Endothelial cell of umbilical vein (primary cell): ENCODE results near the gene DYNLT3. TPM values are rescaled to one million over a fixed set of nuclear protein-coding genes. Genes with fewer than 3 reads are reported as not detected.

ENCODE experiments used
- BruUV-seq: library from RNA; stranded (reverse); fragments of 400-500 nt; replicated peaks from 2 replicates; lab custom pipeline; 2021; lab: Mats Ljungman, UMichigan
- CTCF ChIA-PET: fragments of 300-600, 350-600 bp; sonication (Branson Sonifier 250); formaldehyde crosslinking; loops from one replicate; lab custom pipeline; 2021; ENCODE audit warnings: antibody characterized with exemption, inconsistent platforms; lab: Charles Lee
- POLR2A ChIA-PET: fragments of 300-600, 350-600 bp; sonication (Branson Sonifier 250); formaldehyde crosslinking; loops from one replicate; lab custom pipeline; 2021; ENCODE audit warnings: antibody characterized with exemption, inconsistent platforms; lab: Charles Lee
- DNase-seq: peaks from one replicate; pipeline ENCODE4 v3.0.0-alpha.2; 2011; ENCODE audit warnings: low read depth, low spot score
- FAIRE-seq: peaks from 2 replicates; lab custom pipeline; 2011; peaks lifted over from hg19 to GRCh38; lab: Jason Lieb, UNC
- H2AFZ ChIP-seq: 2 replicates; pipeline ENCODE4 v1.6.0; 2012; ENCODE audit warnings: low read depth, low read length, control low read depth, inconsistent platforms
- H3K27ac ChIP-seq: 2 replicates; pipeline ENCODE4 v1.5.1; 2011; ENCODE audit warnings: low read depth, mild to moderate bottlenecking, control low read depth, low read length, moderate library complexity; ENCODE audit not compliant: insufficient read depth
- H3K27me3 ChIP-seq, 2 experiments: 2 replicates each; pipeline versions ENCODE4 v1.6.0 to v1.6.1; 2011; ENCODE audit warnings: low read length in 2 of 2, mixed read lengths in 1 of 2; ENCODE audit not compliant: control insufficient read depth in 2 of 2, insufficient read depth in 2 of 2
- H3K36me3 ChIP-seq, 2 experiments: 2 replicates in 1 of 2; 3 replicates in 1 of 2; pipeline ENCODE4 v1.5.1; 2011; ENCODE audit warnings: low read length in 2 of 2, mild to moderate bottlenecking in 1 of 2, moderate library complexity in 1 of 2; ENCODE audit not compliant: control insufficient read depth in 2 of 2, insufficient read depth in 2 of 2; ENCODE audit errors: extremely low read depth in 1 of 2
- H3K4me1 ChIP-seq: 3 replicates; pipeline ENCODE4 v1.5.1; 2011; ENCODE audit warnings: mild to moderate bottlenecking, low read length; ENCODE audit not compliant: control insufficient read depth, insufficient read depth; ENCODE audit errors: extremely low read depth
- H3K4me2 ChIP-seq: 2 replicates; pipeline ENCODE4 v1.6.1; 2011; ENCODE audit warnings: low read length, control low read depth, mixed read lengths; ENCODE audit not compliant: insufficient read depth
- H3K4me3 ChIP-seq, 3 experiments: fragments of 200-600 bp in 1 of 3; sonication (generic), shearing (Covaris generic) in 1 of 3; replicated peaks in 1 of 3; 2 replicates each; pipeline ENCODE4 v1.5.1; 2011 to 2016; ENCODE audit warnings: control low read depth in 3 of 3, low read length in 3 of 3, mild to moderate bottlenecking in 2 of 3, inconsistent platforms in 1 of 3, low read depth in 1 of 3, moderate library complexity in 1 of 3; ENCODE audit not compliant: insufficient read depth in 1 of 3
- H3K79me2 ChIP-seq: 2 replicates; pipeline ENCODE4 v1.6.0; 2012; ENCODE audit warnings: low read length, inconsistent platforms; ENCODE audit not compliant: control insufficient read depth, insufficient read depth
- H3K9ac ChIP-seq: replicated peaks from 2 replicates; pipeline ENCODE3; 2011; ENCODE audit warnings: low read length, control low read depth; ENCODE audit not compliant: insufficient read depth; ENCODE audit errors: extremely low read depth
- H3K9me1 ChIP-seq: replicated peaks from 3 replicates; pipeline ENCODE4 v1.6.0; 2011; ENCODE audit warnings: mild to moderate bottlenecking, low read length; ENCODE audit not compliant: control insufficient read depth, insufficient read depth; ENCODE audit errors: extremely low read depth
- H3K9me3 ChIP-seq: replicated peaks from 2 replicates; pipeline ENCODE4 v1.5.1; 2012; ENCODE audit warnings: low read length, inconsistent platforms; ENCODE audit not compliant: control insufficient read depth, insufficient read depth
- H4K20me1 ChIP-seq: replicated peaks from 2 replicates; pipeline ENCODE3; 2011; ENCODE audit warnings: mild to moderate bottlenecking, low read length; ENCODE audit not compliant: control insufficient read depth, insufficient read depth; ENCODE audit errors: extremely low read depth
- CTCF ChIP-seq, 2 donors: IDR thresholded peaks; 1 replicate in 1 of 2; 2 replicates in 1 of 2; pipeline ENCODE4 v1.5.1; 2011; ENCODE audit warnings: low read length in 2 of 2, mild to moderate bottlenecking in 2 of 2, moderate library complexity in 2 of 2, control low read depth in 1 of 2, inconsistent platforms in 1 of 2, low read depth in 1 of 2; ENCODE audit not compliant: insufficient read depth in 1 of 2; ENCODE audit errors: extremely low read depth in 1 of 2
- EZH2 ChIP-seq: IDR thresholded peaks from 2 replicates; pipeline ENCODE4 v1.6.1; 2012; ENCODE audit warnings: borderline replicate concordance, low read depth, mild to moderate bottlenecking, moderate library complexity, low read length, inconsistent platforms; ENCODE audit not compliant: severe bottlenecking
- FOS ChIP-seq: IDR thresholded peaks from 2 replicates; pipeline ENCODE4 v1.6.1; 2011; ENCODE audit warnings: mild to moderate bottlenecking, low read length, moderate library complexity, borderline replicate concordance; ENCODE audit not compliant: insufficient read depth
- GATA2 ChIP-seq: IDR thresholded peaks from 2 replicates; pipeline ENCODE4 v1.7.0; 2011; ENCODE audit warnings: low read depth, mild to moderate bottlenecking, moderate library complexity, mixed read lengths, low read length; ENCODE audit not compliant: insufficient read length, insufficient read depth
- JUN ChIP-seq: IDR thresholded peaks from 2 replicates; pipeline ENCODE4 v1.6.1; 2011; ENCODE audit warnings: borderline replicate concordance, low read depth; ENCODE audit not compliant: insufficient read length, insufficient read depth
- MAX ChIP-seq: IDR thresholded peaks from 2 replicates; pipeline ENCODE4 v1.6.1; 2011; ENCODE audit not compliant: insufficient read depth, insufficient read length
- MYC ChIP-seq: IDR thresholded peaks from one replicate; pipeline ENCODE4 v1.6.1; 2011; ENCODE audit warnings: mild to moderate bottlenecking, low read depth, low read length
- POLR2A ChIP-seq: IDR thresholded peaks from 2 replicates; pipeline ENCODE4 v1.6.1; 2012; ENCODE audit warnings: low read depth, mild to moderate bottlenecking, control low read depth, low read length
- POLR2AphosphoS5 ChIP-seq: IDR thresholded peaks from 2 replicates; pipeline ENCODE4 v1.6.1; 2012; ENCODE audit warnings: low read depth, mild to moderate bottlenecking, control low read depth, low read length, moderate library complexity; ENCODE audit not compliant: insufficient read depth
- dilution Hi-C: fragments of 300-500 bp; cut with MboI; formaldehyde crosslinking; loops from one replicate; pipeline ENCODE4 v1.15.0; 2019; ENCODE audit warnings: low sequenced_read_pairs; ENCODE audit not compliant: extremely low pct_ligation_motif_present
- intact Hi-C: fragments of 100-400 bp; cut with micrococcal nuclease; formaldehyde crosslinking; loops from one replicate; pipeline ENCODE4 v1.10.0; 2022
- polyA plus RNA-seq, 4 experiments: library from polyadenylated mRNA; depleted of rRNA in 3 of 4; stranded (reverse) in 3 of 4; unstranded in 1 of 4; fragments of >200 nt; gene quantifications; 2 replicates each; pipeline versions ENCODE4 v1.2.1 to v1.2.3, GENCODE V29; 2011 to 2012; ENCODE audit warnings: missing spikeins in 1 of 4
- total RNA-seq: library from RNA; stranded (reverse); gene quantifications from 2 replicates; pipeline ENCODE4 v1.2.3, GENCODE V29; 2021

The DYNLT3 gene
- total and polyA plus RNA-seq, 2 donors (not counting 3 experiments of a cell fraction or from before 2014, with no cell fraction given) = 9.3 to 22.8 TPM

GRCh38 chrX:37894725-37895124 is 47.4 kb upstream of the DYNLT3 start:
- dilution Hi-C loops = no loop called here
- no peak overlapping the region for H3K4me2 ChIP-seq
- FAIRE-seq (no peak), DNase-seq (no peak)
- no peaks in the 10 kb centered on the region for H3K79me2 ChIP-seq
- H4K20me1 ChIP-seq = no peaks in the 10 kb centered on the region
- TF ChIP-seq MYC (no peak), FOS (no peak), MAX (no peak), POLR2A (no peak), JUN (no peak), EZH2 (no peak), POLR2AphosphoS5 (no peak), GATA2 (no peak), CTCF (IDR thresholded peaks at IDR 0.05; ENCODE audit: extremely low read depth in 1 of 2, insufficient read depth in 1 of 2, low read depth in 1 of 2, low read length in 2 of 2) (no peak)
- no TSS peak for BruUV-seq
- H2AFZ ChIP-seq = no peak overlapping the region
- H3K4me1 ChIP-seq = no peaks in the 10 kb centered on the region
- no peaks in the 10 kb centered on the region for H3K9me1 ChIP-seq
- ChIA-PET POLR2A (no interaction called here), CTCF (no interaction called here)
- intact Hi-C loops = no loop called here
- no peak overlapping the region for H3K27ac ChIP-seq
- no peaks in the 10 kb centered on the region for H3K36me3 ChIP-seq
- no peak overlapping the region for H3K4me3 ChIP-seq
- H3K27me3 ChIP-seq = no peaks in the 10 kb centered on the region
- no peaks in the 10 kb centered on the region for H3K9me3 ChIP-seq
- no peak overlapping the region for H3K9ac ChIP-seq
